Measurements from ENCODE around the gene MAPK11. TPM values are rescaled to one million over a fixed set of nuclear protein-coding genes. Genes with fewer than 3 reads are reported as not detected.

The MAPK11 gene
- total and polyA plus RNA-seq, 9 of the 15 experiments (the other 6 are each of a cell fraction or from before 2014, with no cell fraction given), result 0.06 to 14.6 (median 5.3) TPM

GRCh38 chr22:50253046-50253915, 16.9 kb downstream of the MAPK11 start (continued):
- TF ChIP-seq HDAC2 (IDR thresholded peaks at IDR 0.05) (no peak), ELF1 (tag; IDR thresholded peaks at IDR 0.05) (no peak), MTF1 (CRISPR knock-in tag; IDR thresholded peaks at IDR 0.05; ENCODE audit: borderline replicate concordance) (no peak), NUFIP1 (IDR thresholded peaks at IDR 0.05; ENCODE audit: partially characterized antibody) (no peak), HOXB6 (CRISPR knock-in tag; IDR thresholded peaks at IDR 0.05; ENCODE audit: borderline replicate concordance) (no peak), KAT8 (IDR thresholded peaks at IDR 0.05; ENCODE audit: low read depth) (no peak)

GRCh38 chr22:50252082-50253045, 17.8 kb downstream of the MAPK11 start:
- 76% methylated on average over 13 of the region's 25 CpGs for WGBS (ENCODE audit: insufficient coverage, low coverage, missing lambda C conversion rate)
- CTCF ChIA-PET (ENCODE audit: low intra/inter-chr PET ratio), result no interaction called here
- intact Hi-C loops (cut with micrococcal nuclease), result no loop called here
- FAIRE-seq (no peak), DNase-seq (ENCODE audit: extremely low read depth in 1 of 4, low spot score in 3 of 4) (no peak), ATAC-seq (peak; percentile 17; the same call in 1 of the 3 replicates)
- Histone ChIP-seq H3K27me3 (ENCODE audit: control insufficient read depth in 2 of 2, insufficient read depth in 2 of 2, low read length in 2 of 2) (no peaks in the 10 kb centered on the region), H3K9ac (ENCODE audit: insufficient read depth in 1 of 2, low read depth in 2 of 2, low read length in 2 of 2) (peak overlapping the region in 1 of 2 experiments; percentile 66; a peak in 1 of 4 replicates), H3K9me1 (ENCODE audit: control insufficient read depth, insufficient read depth, low read length) (no peaks in the 10 kb centered on the region), H3K4me2 (ENCODE audit: insufficient read depth, low read length) (no peak overlapping the region), H3K79me2 (ENCODE audit: control insufficient read depth, insufficient read depth, low read length) (peaks cover 16% of the 10 kb centered on the region), H2AFZ (ENCODE audit: low read depth, low read length) (no peak overlapping the region), H3K4me3 (no peak overlapping the region), H3K36me3 (ENCODE audit: control insufficient read depth, insufficient read depth, low read length) (peaks cover 60% of the 10 kb centered on the region; the same call in 2 of the 3 replicates), H3K9me3 (replicated peaks; ENCODE audit: control insufficient read depth, insufficient read depth, low read depth, low read length) (no peaks in the 10 kb centered on the region), H3K4me1 (replicated peaks in 1 of 2; ENCODE audit: control insufficient read depth in 2 of 2, insufficient read depth in 2 of 2, low read length in 2 of 2) (peaks cover 9 to 92% of the 10 kb centered on the region in 2 experiments), H4K20me1 (replicated peaks; ENCODE audit: control insufficient read depth, insufficient read depth, low read length) (no peaks in the 10 kb centered on the region), H3K27ac (ENCODE audit: extremely low read depth, low read depth, low read length) (no peak overlapping the region)
- in situ Hi-C loops (cut with MboI), result no loop called here
- POLR2A ChIA-PET, result interaction anchor here (0.6 to 1.6 kb wide), 6 partner anchors 10 to 316 kb away, joined by 3 to 11 read pairs (median 4); no protein-coding TSS in a partner anchor
- no TSS peak for BruUV-seq (replicated peaks)
- TF ChIP-seq HMGN3 (IDR thresholded peaks at IDR 0.05; ENCODE audit: borderline replicate concordance, extremely low read depth, insufficient read length, low read depth, low read length) (no peak), BHLHE40 (IDR thresholded peaks at IDR 0.05; ENCODE audit: low read length) (no peak), ARID4B (CRISPR knock-in tag; IDR thresholded peaks at IDR 0.05) (no peak), IFI16 (CRISPR knock-in tag; IDR thresholded peaks at IDR 0.05) (no peak)

Measured in K562 (cell line).